OCI-LY3 (cell line): ENCODE data around the gene INPP5A.

Experiments
- H2AFZ ChIP-seq: fragments of 200-600, 300-600 bp; shearing (Covaris generic); 2 replicates; pipeline ENCODE4 v1.6.0; 2014; ENCODE audit warnings: antibody characterized with exemption, low read depth, low read length
- H3K27ac ChIP-seq: fragments of 200-600, 300-600 bp; sonication (generic); 2 replicates; pipeline ENCODE4 v1.5.1; 2014; ENCODE audit warnings: mild to moderate bottlenecking, low read length, moderate library complexity, mixed read lengths
- H3K27me3 ChIP-seq: fragments of 200-600, 300-600 bp; sonication (generic); 2 replicates; pipeline ENCODE4 v1.6.1; 2014; ENCODE audit warnings: low read depth, low read length, mixed read lengths
- H3K36me3 ChIP-seq: fragments of 200-600, 300-600 bp; sonication (generic); replicated peaks from 2 replicates; pipeline ENCODE3; 2014; ENCODE audit warnings: low read depth, low read length, mixed read lengths
- H3K4me1 ChIP-seq: fragments of 300-600, 200-600 bp; sonication (generic); 2 replicates; pipeline ENCODE4 v1.6.1; 2014; ENCODE audit warnings: low read length, mixed read lengths
- H3K4me2 ChIP-seq: fragments of 200-600, 300-600 bp; sonication (generic); 2 replicates; pipeline ENCODE4 v1.6.1; 2014; ENCODE audit warnings: low read length, mixed read lengths
- H3K4me3 ChIP-seq: fragments of 300-600, 200-600 bp; sonication (generic); 2 replicates; pipeline ENCODE4 v1.5.1; 2014; ENCODE audit warnings: antibody characterized with exemption, mild to moderate bottlenecking, low read length, moderate library complexity
- H3K79me2 ChIP-seq: fragments of 300-600, 200-600 bp; shearing (Covaris generic); 2 replicates; pipeline ENCODE4 v1.6.1; 2014; ENCODE audit warnings: mild to moderate bottlenecking, low read length, mixed read lengths
- H3K9ac ChIP-seq: fragments of 300-600, 200-600 bp; shearing (Covaris generic); 2 replicates; pipeline ENCODE4 v1.6.0; 2014; ENCODE audit warnings: mild to moderate bottlenecking, low read length, moderate library complexity
- H3K9me3 ChIP-seq: fragments of 200-600, 300-600 bp; shearing (Covaris generic); 2 replicates; pipeline ENCODE4 v1.6.1; 2014; ENCODE audit warnings: low read length, mixed read lengths; ENCODE audit not compliant: insufficient read depth
- H4K20me1 ChIP-seq: fragments of 200-600, 300-600 bp; sonication (generic); 2 replicates; pipeline ENCODE4 v1.6.1; 2016; ENCODE audit warnings: low read length, mixed read lengths; ENCODE audit not compliant: insufficient read depth
- CTCF ChIP-seq: fragments of 200-600, 300-600 bp; sonication (generic); IDR thresholded peaks from 2 replicates; pipeline ENCODE4 v1.5.1; 2014; ENCODE audit warnings: antibody characterized with exemption, low read length, low read depth
- EZH2phosphoT487 ChIP-seq: fragments of 200-600 bp; shearing (Covaris generic); IDR thresholded peaks from 2 replicates; pipeline ENCODE4 v1.6.1; 2018; ENCODE audit warnings: antibody characterized with exemption, mixed run types, low read depth

Gene INPP5A

DNA sequence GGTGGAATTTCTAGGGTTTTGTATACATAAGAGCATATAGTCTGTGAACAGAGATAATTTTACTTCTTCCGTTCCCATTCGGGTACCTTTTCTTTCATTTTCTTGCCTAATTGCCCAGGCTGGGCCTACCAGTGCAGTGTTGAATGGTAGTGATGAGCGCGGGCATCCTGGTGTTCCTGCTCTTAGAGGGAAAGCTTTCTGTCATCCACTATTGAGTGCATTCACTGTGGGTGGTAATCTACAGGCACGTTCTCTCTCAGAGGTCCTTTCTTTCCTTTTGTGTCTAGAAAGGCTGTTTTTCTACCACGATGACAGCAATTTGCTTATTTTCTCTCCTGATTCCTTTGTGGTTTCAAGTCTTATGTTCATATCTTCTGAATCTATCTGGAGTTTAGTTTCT, 65.0 kb downstream of the INPP5A start:
- TF ChIP-seq EZH2phosphoT487 = no peak
- TF ChIP-seq CTCF = no peak
- Histone ChIP-seq H4K20me1 (no peaks in the 10 kb centered on the region), H3K4me3 (no peak overlapping the region), H3K9me3 (no peaks in the 10 kb centered on the region), H3K79me2 (no peaks in the 10 kb centered on the region), H3K36me3 (no peaks in the 10 kb centered on the region), H3K27me3 (no peaks in the 10 kb centered on the region), H3K9ac (no peak overlapping the region), H3K4me1 (no peaks in the 10 kb centered on the region), H3K27ac (no peak overlapping the region), H2AFZ (no peak overlapping the region), H3K4me2 (no peak overlapping the region)

- no peak overlapping the region for H3K27ac ChIP-seq
- no peak overlapping the region for H2AFZ ChIP-seq
- no peaks in the 10 kb centered on the region for H3K79me2 ChIP-seq
- H3K9me3 ChIP-seq = no peaks in the 10 kb centered on the region
- TF ChIP-seq CTCF = no peak
- no peak for TF ChIP-seq EZH2phosphoT487
- H3K27me3 ChIP-seq = no peaks in the 10 kb centered on the region
- no peak overlapping the region for H3K4me3 ChIP-seq
- H3K4me1 ChIP-seq = no peaks in the 10 kb centered on the region
- no peaks in the 10 kb centered on the region for H3K36me3 ChIP-seq
- H4K20me1 ChIP-seq = no peaks in the 10 kb centered on the region
- no peak overlapping the region for H3K9ac ChIP-seq
- H3K4me2 ChIP-seq = no peak overlapping the region
These were observed 66.4 kb downstream of the INPP5A start for GRCh38 chr10:132603851-132604533.

GRCh38 chr10:132604686-132605085, 67.1 kb downstream of the INPP5A start:
- Histone ChIP-seq H3K4me3 (no peak overlapping the region), H3K27me3 (no peaks in the 10 kb centered on the region), H3K4me1 (no peaks in the 10 kb centered on the region), H3K4me2 (no peak overlapping the region), H3K27ac (no peak overlapping the region), H3K9me3 (no peaks in the 10 kb centered on the region), H4K20me1 (no peaks in the 10 kb centered on the region), H2AFZ (no peak overlapping the region), H3K9ac (no peak overlapping the region), H3K36me3 (no peaks in the 10 kb centered on the region), H3K79me2 (no peaks in the 10 kb centered on the region)
- TF ChIP-seq CTCF = no peak

DNA sequence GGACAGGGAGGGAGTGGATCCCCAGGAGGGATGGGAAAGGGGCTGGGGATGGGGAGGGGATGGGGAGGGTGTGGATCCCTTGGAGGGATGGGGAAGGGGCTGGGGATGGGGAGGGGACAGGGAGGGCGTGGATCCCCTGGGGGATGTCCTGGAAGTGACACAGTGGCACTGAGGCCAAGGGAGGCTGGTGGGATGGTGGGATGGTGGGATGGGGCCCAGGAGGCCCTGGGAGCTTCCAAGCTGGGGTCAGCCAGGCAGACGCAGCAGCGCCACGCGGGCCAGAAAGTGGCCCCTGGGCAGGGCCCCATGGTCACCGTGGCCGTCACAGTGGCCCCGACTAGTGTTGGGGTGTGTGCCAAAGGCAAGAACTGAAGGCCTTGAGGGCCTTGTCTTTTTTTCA, 67.8 kb downstream of the INPP5A start:
- Histone ChIP-seq H3K79me2 (no peaks in the 10 kb centered on the region), H3K27ac (no peak overlapping the region), H3K4me1 (no peaks in the 10 kb centered on the region), H2AFZ (no peak overlapping the region), H4K20me1 (no peaks in the 10 kb centered on the region), H3K4me2 (no peak overlapping the region), H3K9ac (no peak overlapping the region), H3K36me3 (no peaks in the 10 kb centered on the region), H3K27me3 (no peaks in the 10 kb centered on the region), H3K4me3 (no peak overlapping the region), H3K9me3 (no peaks in the 10 kb centered on the region)
- TF ChIP-seq EZH2phosphoT487 = no peak

DNA sequence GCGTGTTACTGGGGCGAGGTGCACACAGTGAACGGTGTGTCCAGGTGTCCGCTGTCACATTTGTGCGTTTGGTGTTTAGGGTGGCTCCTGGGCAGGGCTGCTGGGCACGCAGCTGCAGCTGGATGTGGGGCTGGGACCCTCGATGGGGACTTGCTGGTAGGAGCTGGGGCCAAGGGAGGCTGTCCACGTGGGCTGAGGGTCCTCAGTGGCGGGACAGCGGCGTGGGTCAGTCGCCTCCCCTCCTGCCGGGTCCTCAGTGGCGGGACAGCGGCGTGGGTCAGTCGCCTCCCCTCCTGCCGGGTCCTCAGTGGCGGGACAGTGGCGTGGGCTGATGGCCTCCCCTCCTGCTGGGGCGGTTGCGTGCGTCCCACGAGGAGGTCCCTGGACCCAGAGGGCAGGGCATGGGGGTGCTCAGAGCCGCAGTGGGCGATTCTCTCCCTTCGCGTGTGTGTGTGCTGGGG, 68.5 kb downstream of the INPP5A start:
- no peak overlapping the region for H3K4me3 ChIP-seq
- no peaks in the 10 kb centered on the region for H3K79me2 ChIP-seq
- H3K9me3 ChIP-seq = no peaks in the 10 kb centered on the region
- H3K4me1 ChIP-seq = no peaks in the 10 kb centered on the region
- no peak overlapping the region for H3K27ac ChIP-seq
- no peak overlapping the region for H2AFZ ChIP-seq
- no peaks in the 10 kb centered on the region for H4K20me1 ChIP-seq
- H3K36me3 ChIP-seq = no peaks in the 10 kb centered on the region
- H3K4me2 ChIP-seq = no peak overlapping the region
- TF ChIP-seq CTCF (no peak), EZH2phosphoT487 (no peak)
- H3K27me3 ChIP-seq = no peaks in the 10 kb centered on the region
- no peak overlapping the region for H3K9ac ChIP-seq
